ENCODE measurements around the gene IGSF23. TPM values are rescaled to one million over a fixed set of nuclear protein-coding genes. Genes with fewer than 3 reads are reported as not detected.

Gene IGSF23
- total RNA-seq, 1 experiment from 2014 or later: not detected

DNA sequence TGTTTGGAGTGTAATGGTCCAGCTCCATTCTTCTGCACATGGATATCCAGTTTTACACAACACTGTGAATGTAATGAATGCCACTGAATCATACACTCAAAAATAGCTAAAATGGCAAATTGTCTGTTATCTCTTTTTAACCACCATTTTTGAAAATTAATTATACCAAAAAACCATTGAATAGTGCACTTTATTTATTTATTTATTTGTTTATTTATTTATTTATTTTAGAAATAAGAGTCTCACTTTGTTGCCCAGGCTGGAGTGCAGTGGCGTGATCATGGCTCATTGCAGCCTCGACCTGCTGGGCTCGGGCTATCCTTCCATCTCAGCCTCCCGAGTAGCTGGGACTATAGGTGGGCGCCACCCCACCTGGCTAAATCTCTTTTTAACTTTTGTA lies 50.6 kb downstream of the IGSF23 start:
- no peak overlapping the region for H2BK20ac ChIP-seq (ENCODE audit: low read depth, low read length, poor library complexity, severe bottlenecking)
- no peaks in the 10 kb centered on the region for H3K79me2 ChIP-seq (ENCODE audit: insufficient read depth, low read length)
- WGBS (ENCODE audit: extremely low coverage, insufficient read length, low lambda C conversion rate): no CpG with 5 or more reads among the region's 5 CpGs
- H3K9ac ChIP-seq (ENCODE audit: extremely low read depth, insufficient read length, low read length): no peak overlapping the region
- no peak overlapping the region for H2AFZ ChIP-seq (ENCODE audit: low read length)
- no peak overlapping the region for H3T11ph ChIP-seq (ENCODE audit: low read length)
- H4K5ac ChIP-seq (ENCODE audit: insufficient read length, low read depth, low read length): no peak overlapping the region
- H2BK120ac ChIP-seq (ENCODE audit: low read depth, low read length, poor library complexity, severe bottlenecking): no peak overlapping the region
- H3K23ac ChIP-seq (ENCODE audit: insufficient read length, low read depth, low read length): no peak overlapping the region
- no peak overlapping the region for H3K27ac ChIP-seq (ENCODE audit: insufficient read length, low read depth, low read length)
- no peak overlapping the region for H3K14ac ChIP-seq (ENCODE audit: insufficient read depth, low read length)
- no peaks in the 10 kb centered on the region for H3K79me1 ChIP-seq (ENCODE audit: insufficient read depth, low read depth, low read length, poor library complexity, severe bottlenecking)
- H3K4ac ChIP-seq (ENCODE audit: low read depth, low read length): no peak overlapping the region
- no peaks in the 10 kb centered on the region for H3K27me3 ChIP-seq (ENCODE audit: insufficient read depth, low read length)
- no peak overlapping the region for H4K8ac ChIP-seq (replicated peaks; ENCODE audit: insufficient read length, low read depth, low read length)
- Mint-ChIP-seq H3K4me3 (no peak overlapping the region), H3K36me3 (ENCODE audit: insufficient read depth in 1 of 3, low read depth in 3 of 3) (peaks cover 11 to 36% (median 24%) of the 10 kb centered on the region in 3 experiments; a peak in 6 of 7 replicates), H3K9me3 (no peaks in the 10 kb centered on the region), H3K27ac (no peak overlapping the region), H3K27me3 (ENCODE audit: low read depth) (no peaks in the 10 kb centered on the region; the same call in none of the 2 replicates), H3K4me1 (peaks cover 10 to 12% of the 10 kb centered on the region in 2 experiments)
- H3K23me2 ChIP-seq (ENCODE audit: insufficient read length, low read depth, low read length, poor library complexity, severe bottlenecking): no peaks in the 10 kb centered on the region
- H4K91ac ChIP-seq (ENCODE audit: insufficient read length, low read depth, low read length): no peak overlapping the region
- H2BK15ac ChIP-seq (ENCODE audit: low read depth, low read length): no peak overlapping the region
- H3K4me2 ChIP-seq (ENCODE audit: insufficient read depth, insufficient read length, low read length): no peak overlapping the region
- no peak for TF ChIP-seq CTCF (conservative IDR thresholded peaks at IDR 0.05)
- H2BK5ac ChIP-seq (ENCODE audit: insufficient read length, low read length): no peak overlapping the region
- H3K56ac ChIP-seq (ENCODE audit: insufficient read length, low read depth, low read length): no peak overlapping the region
- no peak for DNase-seq
- H3K4me1 ChIP-seq (ENCODE audit: insufficient read depth, low read length): no peaks in the 10 kb centered on the region
- no peaks in the 10 kb centered on the region for H3K9me3 ChIP-seq (ENCODE audit: control insufficient read depth, low read depth, low read length)
- no peak overlapping the region for H2BK12ac ChIP-seq (ENCODE audit: insufficient read length, low read depth, low read length)
- no peaks in the 10 kb centered on the region for H4K20me1 ChIP-seq (ENCODE audit: control insufficient read depth, insufficient read depth, insufficient read length)
- H2AK5ac ChIP-seq (ENCODE audit: insufficient read length, low read length): no peak overlapping the region
- H3K18ac ChIP-seq (ENCODE audit: insufficient read length, low read depth, low read length): no peak overlapping the region

All from H9 (cell line).